ENCODE measurements around the gene ZNF358.

DNA sequence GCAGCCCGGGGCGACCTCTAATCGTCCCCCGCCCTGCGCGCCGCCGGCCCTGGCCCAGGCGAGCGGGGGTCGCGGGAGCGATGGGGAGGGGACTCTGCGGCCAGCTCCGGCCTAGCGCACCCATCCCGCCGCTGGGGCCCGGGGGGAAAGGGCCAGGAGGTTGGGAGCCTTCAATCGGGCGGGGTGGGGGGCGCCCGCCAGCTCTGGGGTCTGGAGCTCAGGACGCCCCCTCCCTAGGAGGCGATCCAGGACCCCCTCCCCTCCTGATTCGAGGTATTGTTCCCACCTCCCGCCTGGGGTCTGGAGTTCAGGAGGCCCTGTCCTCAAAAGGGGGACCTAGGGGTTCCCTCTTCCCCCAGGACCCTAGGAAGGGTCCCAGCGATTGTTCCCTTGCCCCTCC lies 430 bp downstream of the ZNF358 start:
- TF ChIP-seq POLR2AphosphoS5 (IDR thresholded peaks at IDR 0.05) = no peak
- TF ChIP-seq, protein P1, sequence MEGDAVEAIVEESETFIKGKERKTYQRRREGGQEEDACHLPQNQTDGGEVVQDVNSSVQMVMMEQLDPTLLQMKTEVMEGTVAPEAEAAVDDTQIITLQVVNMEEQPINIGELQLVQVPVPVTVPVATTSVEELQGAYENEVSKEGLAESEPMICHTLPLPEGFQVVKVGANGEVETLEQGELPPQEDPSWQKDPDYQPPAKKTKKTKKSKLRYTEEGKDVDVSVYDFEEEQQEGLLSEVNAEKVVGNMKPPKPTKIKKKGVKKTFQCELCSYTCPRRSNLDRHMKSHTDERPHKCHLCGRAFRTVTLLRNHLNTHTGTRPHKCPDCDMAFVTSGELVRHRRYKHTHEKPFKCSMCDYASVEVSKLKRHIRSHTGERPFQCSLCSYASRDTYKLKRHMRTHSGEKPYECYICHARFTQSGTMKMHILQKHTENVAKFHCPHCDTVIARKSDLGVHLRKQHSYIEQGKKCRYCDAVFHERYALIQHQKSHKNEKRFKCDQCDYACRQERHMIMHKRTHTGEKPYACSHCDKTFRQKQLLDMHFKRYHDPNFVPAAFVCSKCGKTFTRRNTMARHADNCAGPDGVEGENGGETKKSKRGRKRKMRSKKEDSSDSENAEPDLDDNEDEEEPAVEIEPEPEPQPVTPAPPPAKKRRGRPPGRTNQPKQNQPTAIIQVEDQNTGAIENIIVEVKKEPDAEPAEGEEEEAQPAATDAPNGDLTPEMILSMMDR (IDR thresholded peaks at IDR 0.05) = no peak

Data from sigmoid colon (tissue), 4 donors.